ENCODE data around the gene FAM43A. TPM values are rescaled to one million over a fixed set of nuclear protein-coding genes. Genes with fewer than 3 reads are reported as not detected.

FAM43A gene, protein sequence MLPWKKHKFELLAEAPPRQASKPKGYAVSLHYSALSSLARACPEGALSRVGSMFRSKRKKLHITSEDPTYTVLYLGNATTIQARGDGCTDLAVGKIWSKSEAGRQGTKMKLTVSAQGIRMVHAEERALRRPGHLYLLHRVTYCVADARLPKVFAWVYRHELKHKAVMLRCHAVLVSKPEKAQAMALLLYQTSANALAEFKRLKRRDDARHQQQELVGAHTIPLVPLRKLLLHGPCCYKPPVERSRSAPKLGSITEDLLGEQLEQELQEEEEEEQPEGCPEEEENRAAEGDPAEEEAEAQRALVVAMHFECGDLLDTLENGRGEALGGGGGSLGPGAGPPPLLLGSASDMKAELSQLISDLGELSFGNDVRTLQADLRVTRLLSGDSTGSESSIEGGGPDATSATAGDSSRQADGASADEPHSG
- total RNA-seq (2014; rRNA removed; shearing (Covaris generic)) (17.2 and 21.6 TPM in 2 replicates), total RNA-seq (2022) (7.5 and 8.2 TPM in 2 replicates), Bru-seq, nascent RNA (percentile 48 among the genes with signal in this experiment), BruChase-seq, experiment 1, labeled RNA remaining after a 6-hour chase (percentile 46 among the genes with signal in this experiment), BruChase-seq, experiment 2, labeled RNA remaining after a 2-hour chase (percentile 67 among the genes with signal in this experiment)
- long read RNA-seq, transcript FAM43A-201 (1 exons, 2,494 nt): major isoform, 8 of 8 reads
- long read RNA-seq, partial matches to known transcripts: 0 of 8 reads
- long read RNA-seq, other reads (novel, unspliced or antisense): 0 of 8 reads

- Histone ChIP-seq H2AFZ (ENCODE audit: low read length) (peak within 1 kb of the TSS; percentile 53; the same call in 1 of the 2 replicates), H3K4me1 (ENCODE audit: insufficient read depth, low read length, poor library complexity, severe bottlenecking) (peaks cover 64% of the 10 kb centered on the region), H3K36me3 (ENCODE audit: insufficient read depth, low read length) (no peaks in the 10 kb centered on the region), H3K4me2 (ENCODE audit: low read length) (peak within 1 kb of the TSS; percentile 77), H3K27ac (ENCODE audit: low read depth, low read length, poor library complexity, severe bottlenecking) (no peak within 1 kb of the TSS), H3K79me2 (ENCODE audit: insufficient read depth, low read depth, low read length) (peaks cover 7% of the 10 kb centered on the region; the same call in 1 of the 2 replicates), H3K9me3 (ENCODE audit: low read length) (no peaks in the 10 kb centered on the region), H3K4me3 (ENCODE audit: low read depth, low read length, poor library complexity, severe bottlenecking) (peak within 1 kb of the TSS; percentile 77), H4K20me1 (ENCODE audit: insufficient read depth, low read length) (no peaks in the 10 kb centered on the region), H3K9me2 (ENCODE audit: insufficient read depth, low read length) (no peaks in the 10 kb centered on the region)
- TF ChIP-seq EZH2phosphoT487 (IDR thresholded peaks at IDR 0.05; ENCODE audit: borderline replicate concordance, low read depth, low read length) (no peak), CTCF (conservative IDR thresholded peaks at IDR 0.05; ENCODE audit: low read length) (peak; percentile 41; the same call in 1 of the 2 replicates)
- BruUV-seq (replicated peaks): no TSS peak
- intact Hi-C loops (cut with micrococcal nuclease; ENCODE audit: unreplicated experiment): loop anchor here (2.0 to 10.0 kb wide), 5 partner anchors 189 to 1221 kb away; partner anchors contain the start of genes ACAP2 and TNK2
- peak; percentile 90 for DNase-seq (ENCODE audit: low spot score)
- CTCF ChIA-PET (ENCODE audit: unreplicated experiment): interaction anchor here (1.0 kb wide), 1 partner anchor 26 kb away, joined by 3 read pairs; no protein-coding TSS in a partner anchor
- POLR2A ChIA-PET: interaction anchor here (0.6 to 1.5 kb wide), 6 partner anchors 14 to 576 kb away, joined by 3 to 6 read pairs (median 3); partner anchors contain the start of gene LSG1
Observed at GRCh38 chr3:194685718-194686413, at the start of gene FAM43A. TSS of gene FAM43A (plus strand) at chr3:194685883. CDS start at chr3:194686827, 944 bp downstream.

GRCh38 chr3:194637066-194637465 lies 48.6 kb upstream of the FAM43A start:
- Histone ChIP-seq H3K27ac (ENCODE audit: low read depth, low read length, poor library complexity, severe bottlenecking) (no peak overlapping the region), H3K4me2 (ENCODE audit: low read length) (no peak overlapping the region), H2AFZ (ENCODE audit: low read length) (no peak overlapping the region), H4K20me1 (ENCODE audit: insufficient read depth, low read length) (no peaks in the 10 kb centered on the region), H3K79me2 (ENCODE audit: insufficient read depth, low read depth, low read length) (no peaks in the 10 kb centered on the region), H3K9me2 (ENCODE audit: insufficient read depth, low read length) (no peaks in the 10 kb centered on the region), H3K9me3 (ENCODE audit: low read length) (no peaks in the 10 kb centered on the region), H3K36me3 (ENCODE audit: insufficient read depth, low read length) (peaks cover 25% of the 10 kb centered on the region), H3K4me1 (ENCODE audit: insufficient read depth, low read length, poor library complexity, severe bottlenecking) (peaks cover 9% of the 10 kb centered on the region), H3K4me3 (ENCODE audit: low read depth, low read length, poor library complexity, severe bottlenecking) (no peak overlapping the region)
- POLR2A ChIA-PET: interaction anchor here (0.7 to 1.8 kb wide), 3 partner anchors 34 to 51 kb away, joined by 3 to 5 read pairs (median 3); partner anchors contain the start of gene FAM43A
- no TSS peak for BruUV-seq (replicated peaks)
- CTCF ChIA-PET (ENCODE audit: unreplicated experiment): interaction anchor here (1.2 kb wide), 1 partner anchor 49 kb away, joined by 3 read pairs; no protein-coding TSS in a partner anchor
- intact Hi-C loops (cut with micrococcal nuclease; ENCODE audit: unreplicated experiment): no loop called here
- no peak for DNase-seq (ENCODE audit: low spot score)
- TF ChIP-seq CTCF (conservative IDR thresholded peaks at IDR 0.05; ENCODE audit: low read length): no peak

All from OCI-LY7 (cell line).